ENCODE results near the gene OSTF1. TPM values are rescaled to one million over a fixed set of nuclear protein-coding genes. Genes with fewer than 3 reads are reported as not detected.

OSTF1 gene
- polyA plus RNA-seq, 1 donor, result 15.8 TPM

- DNase-seq (ENCODE audit: low read depth), result no peak
Measured at GRCh38 chr9:75164573-75164972, 76.3 kb downstream of the OSTF1 start.

GRCh38 chr9:75167281-75167680 is 79.0 kb downstream of the OSTF1 start:
- no peak for DNase-seq (ENCODE audit: low read depth)

- DNase-seq (ENCODE audit: low read depth), result no peak
Measured at GRCh38 chr9:75168270-75169178, 80.2 kb downstream of the OSTF1 start.

GRCh38 chr9:75169623-75170022 is 81.3 kb downstream of the OSTF1 start:
- no peak for DNase-seq (ENCODE audit: low read depth)

GRCh38 chr9:75170898-75171360 is 82.6 kb downstream of the OSTF1 start:
- no peak for DNase-seq (ENCODE audit: low read depth)

- no peak for DNase-seq (ENCODE audit: low read depth)
Measured at GRCh38 chr9:75175395-75175794, 87.1 kb downstream of the OSTF1 start.

- no peak for DNase-seq (ENCODE audit: low read depth)
Measured at GRCh38 chr9:75176037-75176436, 87.7 kb downstream of the OSTF1 start.

- DNase-seq (ENCODE audit: low read depth), result no peak
Measured at GRCh38 chr9:75181750-75182149, 93.4 kb downstream of the OSTF1 start.

GRCh38 chr9:75183306-75183705 is 95.0 kb downstream of the OSTF1 start:
- no peak for DNase-seq (ENCODE audit: low read depth)

GRCh38 chr9:75184471-75184870 is 96.2 kb downstream of the OSTF1 start:
- no peak for DNase-seq (ENCODE audit: low read depth)

GRCh38 chr9:75185585-75186170 is 97.4 kb downstream of the OSTF1 start:
- DNase-seq (ENCODE audit: low read depth), result no peak

GRCh38 chr9:75186767-75187380 is 98.6 kb downstream of the OSTF1 start:
- peak; percentile 4 for DNase-seq (ENCODE audit: low read depth)

- DNase-seq (ENCODE audit: low read depth), result no peak
Measured at GRCh38 chr9:75188756-75189155, 100.4 kb downstream of the OSTF1 start.

- DNase-seq (ENCODE audit: low read depth), result no peak
Measured at GRCh38 chr9:75190762-75191161, 102.4 kb downstream of the OSTF1 start.

Other genes with a start within 250 kb of the OSTF1 start
- 0.08 TPM for gene TRPM6, start 200.6 kb upstream of the OSTF1 start, polyA plus RNA-seq (ENCODE audit: insufficient read length)
- gene C9orf40, start 135.6 kb upstream of the OSTF1 start, polyA plus RNA-seq (ENCODE audit: insufficient read length), result 6.2 TPM
- gene CARNMT1, start 60.2 kb upstream of the OSTF1 start, polyA plus RNA-seq (ENCODE audit: insufficient read length), result 9.9 TPM
- 18.2 TPM for gene NMRK1, start 359 bp upstream of the OSTF1 start, polyA plus RNA-seq (ENCODE audit: insufficient read length)